GM18858 (cell line): ENCODE data around the gene PEG3.

ENCODE experiments used
- ATAC-seq: cut with Tn5 transposase; IDR thresholded peaks from one replicate; pipeline ENCODE4 v1.9.1; 2021; ENCODE audit not compliant: unreplicated experiment

The PEG3 gene

DNA sequence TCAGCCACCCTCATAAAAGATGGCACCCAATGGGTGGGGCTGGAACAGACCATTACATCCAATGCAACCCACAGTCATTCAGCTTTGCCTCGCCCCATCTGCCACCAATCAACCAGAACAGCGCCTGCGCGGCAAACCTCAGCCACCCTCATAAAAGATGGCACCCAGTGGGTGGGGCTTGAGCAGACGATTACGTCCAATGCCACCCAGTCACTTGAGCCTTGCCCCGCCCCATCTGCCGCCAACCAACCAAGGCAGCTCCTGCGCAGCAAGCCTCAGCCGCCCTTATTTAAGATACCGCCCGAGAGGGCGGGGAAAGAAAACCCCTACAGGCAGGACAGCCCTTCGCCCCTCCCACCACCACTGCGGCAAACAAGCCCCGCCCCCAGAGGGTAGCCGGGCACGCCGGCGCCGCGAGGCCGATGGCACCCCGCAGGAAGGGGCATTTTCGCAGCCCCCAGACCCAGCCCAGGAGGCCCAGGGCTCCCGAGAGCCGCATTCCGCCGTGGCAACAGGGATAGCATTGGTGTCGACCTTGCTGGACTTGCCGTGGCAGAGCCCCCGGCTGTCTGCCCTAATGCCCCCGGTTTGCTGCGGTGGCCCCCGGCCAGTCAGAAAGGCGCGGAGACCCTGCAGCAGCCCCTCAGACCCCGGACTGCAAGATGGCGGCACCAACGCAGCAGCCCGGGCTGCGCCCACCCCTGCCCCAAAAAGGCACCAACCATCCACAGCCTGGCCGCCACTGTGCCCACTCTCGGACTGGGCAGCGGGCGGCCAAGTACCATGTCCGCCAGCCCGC, 675 bp downstream of the PEG3 start:
- no peak for ATAC-seq

DNA sequence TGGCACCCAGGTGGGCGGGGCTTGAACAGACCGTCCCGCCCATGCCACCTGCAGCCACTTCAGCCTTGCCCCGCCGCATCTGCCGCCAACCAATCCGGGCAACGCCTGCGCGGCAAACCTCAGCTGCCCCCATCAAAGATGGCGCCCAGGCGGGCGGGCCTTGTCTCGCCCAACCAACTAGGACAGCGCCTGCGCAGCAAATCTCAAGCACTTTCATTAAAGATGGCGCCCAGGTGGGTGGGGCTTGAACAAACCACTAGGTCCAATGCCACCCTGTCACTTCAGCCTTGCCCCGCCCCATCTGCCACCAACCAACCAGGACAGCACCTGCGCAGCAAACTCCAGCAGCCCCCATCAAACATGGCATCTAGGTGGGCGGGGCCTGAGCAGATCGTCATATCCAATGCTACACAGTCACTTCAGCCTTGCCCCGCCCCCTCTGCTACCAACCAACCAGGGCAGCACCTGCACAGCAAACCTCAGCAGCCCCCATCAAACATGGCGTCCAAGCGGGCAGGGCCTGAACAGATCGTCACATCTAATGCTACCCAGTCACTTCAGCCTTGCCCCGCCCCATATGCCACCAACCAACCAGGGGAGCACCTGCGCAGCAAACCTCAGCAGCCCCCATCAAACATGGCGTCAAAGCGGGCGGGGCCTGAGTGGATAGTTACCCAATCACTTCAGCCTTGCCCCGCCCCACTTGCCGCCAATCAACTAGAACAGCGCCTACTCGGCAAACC, 1.4 kb downstream of the PEG3 start:
- no peak for ATAC-seq

DNA sequence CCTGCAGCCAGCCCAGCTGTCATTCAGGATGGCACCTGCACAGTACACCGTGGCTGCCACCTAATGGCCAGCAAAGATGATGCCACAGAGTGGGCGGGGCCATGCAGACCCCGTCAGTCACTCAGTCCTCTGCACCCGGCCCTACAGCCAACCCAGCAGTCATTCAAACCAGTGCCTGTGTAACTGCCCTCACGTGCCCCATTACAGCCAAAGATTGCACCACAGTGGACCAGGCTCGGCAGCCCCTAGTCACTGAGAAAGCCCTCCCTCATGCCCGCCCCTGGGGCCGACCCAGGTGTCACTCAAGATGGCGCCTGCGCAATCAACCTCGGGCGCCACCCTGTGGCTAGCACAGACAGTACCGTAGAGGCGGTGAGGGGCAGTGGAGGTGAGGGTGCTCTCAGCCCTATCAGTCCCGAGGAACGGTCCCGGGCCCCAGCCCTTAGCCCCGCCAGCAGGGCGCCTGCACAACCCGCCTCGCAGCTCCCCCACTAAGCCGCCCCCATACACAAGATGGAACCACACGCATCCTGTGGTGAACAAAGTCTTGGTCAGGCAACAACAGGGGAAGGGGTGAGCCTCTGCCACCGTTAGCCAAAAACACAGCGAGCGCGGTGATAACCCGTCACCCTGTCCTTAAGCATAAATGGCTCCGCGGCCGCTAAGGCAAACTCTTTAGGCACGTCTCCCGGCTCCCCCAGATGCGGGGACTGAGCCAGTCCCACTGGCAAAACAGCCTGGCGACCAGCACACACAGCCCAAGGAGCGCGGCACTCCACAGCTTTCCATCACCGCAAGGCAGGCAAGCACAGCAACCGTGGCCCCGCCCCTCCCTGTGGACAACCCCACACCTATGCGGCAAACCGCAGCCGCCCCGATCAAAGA, 2.3 kb downstream of the PEG3 start:
- ATAC-seq: no peak

DNA sequence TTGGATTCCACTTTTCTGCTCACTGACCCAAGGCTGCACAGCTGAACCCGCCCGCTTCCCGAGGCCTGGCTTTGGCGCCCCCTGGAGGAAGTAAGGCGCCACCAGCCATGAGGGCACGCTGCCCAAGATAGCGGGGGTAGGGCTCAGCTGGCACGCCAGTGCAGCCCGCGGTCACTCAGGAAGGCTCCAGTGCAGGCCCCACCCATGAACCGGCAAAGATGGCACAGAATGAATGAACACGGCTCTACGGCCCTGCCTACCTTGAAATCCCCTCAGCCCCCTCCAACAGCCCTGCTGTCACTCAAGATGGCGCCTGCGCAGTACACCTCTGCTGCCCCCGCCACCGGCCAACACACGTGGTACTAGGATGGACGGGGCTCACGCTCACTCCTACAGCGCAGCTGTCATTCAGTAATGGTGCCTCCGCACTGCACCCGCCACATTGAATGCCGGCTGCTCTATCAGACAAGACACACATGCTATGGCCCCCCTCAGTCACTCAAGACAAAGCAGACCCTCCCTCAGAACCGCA, 3.0 kb downstream of the PEG3 start:
- no peak for ATAC-seq

DNA sequence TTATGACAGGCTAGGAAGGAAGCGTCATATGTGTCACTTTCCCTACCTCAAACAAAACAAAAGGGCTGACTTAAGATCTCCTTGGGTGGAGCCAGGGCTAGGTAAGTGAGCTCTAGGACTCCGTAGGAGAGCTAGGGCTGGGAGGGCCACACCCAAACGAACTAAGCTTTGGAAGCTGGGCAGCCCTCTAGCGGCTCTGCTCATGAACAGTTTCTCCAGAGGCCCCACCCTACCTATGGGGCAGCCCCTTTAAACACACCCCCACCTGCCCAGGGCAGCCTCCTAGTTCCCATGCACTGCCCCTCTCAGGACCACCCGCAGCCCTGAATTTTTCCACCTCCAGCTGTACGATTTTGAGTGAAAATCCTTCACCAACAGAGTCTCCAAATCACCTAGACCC, 3.5 kb downstream of the PEG3 start:
- no peak for ATAC-seq

DNA sequence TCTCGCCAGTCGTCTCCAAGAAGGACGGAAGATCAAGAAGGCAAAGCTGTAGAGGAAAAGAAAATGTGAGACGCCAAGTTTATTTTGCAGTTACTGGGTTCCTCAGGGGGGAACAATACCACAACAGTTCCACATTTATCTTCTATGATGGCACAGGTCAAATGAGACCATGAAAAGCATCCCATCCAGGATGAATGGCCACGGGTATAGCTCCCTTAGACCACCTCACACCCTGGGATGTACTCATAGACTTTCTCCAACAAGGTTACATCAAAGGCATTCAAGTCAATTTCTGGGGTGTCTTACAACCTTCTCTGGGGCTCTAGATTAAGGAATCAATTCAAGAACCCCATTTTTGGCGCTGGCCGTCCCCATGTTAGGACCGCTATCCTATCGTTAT, 4.5 kb downstream of the PEG3 start:
- no peak for ATAC-seq

DNA sequence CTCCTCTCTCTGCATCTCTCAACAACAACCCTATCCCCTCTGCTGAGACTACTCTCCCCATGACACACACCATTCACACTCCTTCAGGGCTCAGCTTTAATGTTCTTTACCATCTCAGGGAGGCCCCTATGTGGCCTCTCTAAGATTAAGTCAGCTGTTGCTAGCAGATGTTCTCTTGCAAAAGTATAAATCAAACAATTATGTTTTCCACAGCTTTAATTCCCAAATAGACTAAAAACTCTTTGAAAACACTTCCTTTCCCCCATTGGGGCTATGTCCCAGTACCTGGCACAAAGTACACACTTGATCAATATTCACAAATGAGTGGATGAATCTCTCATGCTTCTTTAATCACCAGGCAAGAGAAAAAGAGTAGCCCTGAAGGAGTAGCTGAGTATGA, 5.1 kb downstream of the PEG3 start:
- ATAC-seq: no peak

DNA sequence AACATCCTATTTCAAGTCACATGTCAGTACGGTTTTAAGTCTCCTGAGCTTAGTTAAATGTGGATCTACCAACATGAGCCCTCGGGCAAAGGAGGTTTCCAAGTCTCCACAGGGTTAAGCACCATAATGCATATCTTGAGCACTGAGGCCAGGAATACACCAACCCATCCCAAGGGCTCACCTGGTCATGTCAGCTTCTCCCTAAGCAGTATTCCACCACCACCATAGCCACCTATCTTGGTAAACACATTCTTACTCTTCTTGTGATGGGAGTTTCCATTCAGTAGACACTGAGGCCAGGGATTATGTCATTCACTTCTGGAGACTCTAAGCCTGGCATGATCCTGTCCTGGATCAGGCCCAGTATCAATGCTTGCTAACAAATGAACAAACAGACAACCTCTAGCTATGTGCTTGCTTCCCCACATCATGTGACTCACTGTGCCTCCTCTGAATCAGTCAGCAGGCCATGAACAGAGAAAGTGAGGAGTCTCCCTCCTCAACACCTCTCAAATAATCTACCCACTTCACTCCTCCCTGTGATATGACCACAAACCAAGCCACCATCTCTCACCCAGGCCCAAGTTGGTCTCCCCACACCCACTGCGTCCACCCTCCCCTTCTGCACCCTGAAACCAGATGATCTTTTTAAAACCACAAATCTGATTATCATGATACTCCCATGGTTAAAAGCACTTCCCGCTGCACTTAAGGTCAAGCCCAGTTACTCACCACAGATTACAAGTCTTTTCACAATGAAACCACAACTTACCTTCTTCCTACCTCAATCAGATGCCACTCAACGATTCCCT, 5.8 kb downstream of the PEG3 start:
- ATAC-seq: no peak

DNA sequence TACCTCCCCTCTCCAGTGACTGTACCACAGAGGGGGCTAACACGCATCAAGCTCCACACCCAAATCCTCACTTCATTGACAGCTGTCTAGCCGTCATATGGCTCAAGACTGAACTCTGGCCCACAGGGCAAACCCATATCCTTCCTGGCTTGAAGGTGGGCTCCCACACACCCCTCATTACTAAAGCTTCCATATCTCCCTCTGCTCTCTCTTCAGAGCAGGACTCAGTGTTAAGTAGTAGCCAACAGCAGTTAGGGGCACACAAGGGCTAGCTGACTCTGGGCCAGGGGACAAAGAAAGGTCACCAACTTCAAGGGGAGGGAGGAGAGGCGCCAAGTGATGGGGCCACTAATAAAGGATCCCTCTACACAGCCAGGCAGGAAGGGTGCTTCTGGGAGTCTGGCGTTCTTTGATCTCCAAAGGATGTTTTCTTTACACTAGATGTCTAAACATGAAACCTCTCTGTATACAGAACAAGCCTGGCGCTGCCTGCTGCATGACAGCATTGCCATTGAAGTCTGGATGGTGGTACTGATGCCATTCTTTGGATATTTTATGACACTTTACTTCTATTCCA, 8.1 kb downstream of the PEG3 start:
- no peak for ATAC-seq

DNA sequence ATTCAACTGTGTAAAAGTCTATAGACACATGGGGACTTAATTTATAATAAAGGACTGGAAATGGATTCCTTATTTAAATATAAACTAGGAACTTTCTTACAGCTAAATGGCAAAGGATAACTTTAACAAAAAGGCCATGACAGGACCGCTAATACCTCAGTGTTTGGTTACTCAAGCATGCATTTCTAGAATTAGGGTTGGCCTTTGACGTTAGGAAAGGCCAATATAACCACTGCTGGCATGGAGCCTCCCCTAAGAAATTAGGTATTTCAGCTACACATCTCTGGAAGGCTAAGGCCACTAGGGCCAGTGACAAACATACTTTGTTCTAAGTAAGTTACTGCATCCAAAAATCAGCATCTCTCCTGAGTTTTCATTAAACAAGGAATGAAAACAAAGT, 9.3 kb downstream of the PEG3 start:
- no peak for ATAC-seq

DNA sequence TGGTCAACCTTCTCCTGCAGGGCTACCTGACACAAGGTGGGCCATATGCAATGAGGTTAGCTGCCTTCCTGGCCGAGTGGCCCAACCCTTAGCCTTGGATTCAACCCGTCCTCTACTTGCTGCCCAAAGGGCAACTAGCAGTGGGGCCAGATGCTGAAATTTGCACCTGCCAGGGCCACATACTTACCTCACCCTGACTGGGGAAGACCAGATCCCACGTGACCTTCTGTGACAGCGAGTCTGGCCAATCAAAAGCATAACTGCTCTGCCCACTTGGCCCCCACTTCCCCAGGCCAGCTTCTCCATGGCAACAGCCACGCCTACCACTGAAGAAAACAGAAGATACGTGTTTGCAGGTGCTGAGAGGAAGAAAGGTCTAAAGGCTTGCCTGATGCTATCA, 10.9 kb downstream of the PEG3 start:
- no peak for ATAC-seq

DNA sequence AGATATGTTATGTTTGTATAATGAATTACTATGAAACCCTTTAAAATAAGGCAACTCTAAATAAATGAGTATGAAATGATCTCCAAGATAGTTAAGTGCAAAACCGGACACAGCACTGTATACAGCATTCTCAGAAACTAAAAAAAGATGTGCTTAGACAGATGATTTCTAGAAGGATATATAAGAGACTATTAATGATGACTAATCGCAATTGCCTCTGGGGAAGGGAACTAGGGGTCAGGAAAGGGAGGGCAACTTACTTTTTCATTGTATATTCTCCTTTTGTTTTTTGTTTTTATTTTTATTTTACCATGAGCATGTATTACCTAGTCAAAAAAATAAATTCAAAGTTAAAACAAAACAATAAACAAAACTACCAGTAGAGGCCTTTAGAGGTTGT, 12.8 kb downstream of the PEG3 start:
- no peak for ATAC-seq

DNA sequence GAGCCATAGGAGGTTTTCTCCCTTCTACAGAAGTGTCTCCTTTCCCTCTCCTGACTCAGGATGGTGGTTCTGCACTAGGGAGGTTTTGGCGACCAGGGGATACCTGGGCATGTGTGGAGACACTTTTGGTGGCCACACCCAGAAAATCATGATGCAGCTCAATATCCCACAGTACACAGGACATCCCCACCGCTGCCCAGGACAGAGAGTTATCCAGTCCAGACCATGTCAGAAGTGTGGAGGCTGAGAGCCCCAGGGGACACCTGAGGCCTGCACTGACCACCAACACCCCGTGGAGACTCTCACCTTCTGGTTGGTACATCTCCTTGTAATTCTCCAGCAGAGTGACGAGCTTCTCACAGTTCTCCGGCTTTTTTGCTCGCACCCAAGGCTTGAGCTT, 16.6 kb downstream of the PEG3 start:
- ATAC-seq: no peak

DNA sequence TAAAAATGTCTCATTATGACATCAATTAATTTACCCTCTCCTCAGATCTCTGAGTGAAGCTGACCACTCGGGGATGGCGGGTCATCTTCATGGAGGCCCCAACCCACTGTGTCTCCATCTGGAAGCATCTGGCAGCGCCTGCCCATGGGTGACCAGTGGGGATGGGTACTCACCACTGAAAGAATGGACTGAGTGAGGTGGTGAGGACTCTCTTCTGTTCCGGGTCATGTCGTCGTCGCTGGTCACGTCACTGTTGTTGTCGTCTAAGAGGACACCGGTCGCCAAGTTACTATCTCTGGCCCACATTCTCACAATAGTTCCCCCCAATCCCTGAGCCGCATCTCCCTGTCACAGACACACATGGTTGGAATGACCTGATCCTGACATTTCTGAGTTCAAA, 17.1 kb downstream of the PEG3 start:
- no peak for ATAC-seq

DNA sequence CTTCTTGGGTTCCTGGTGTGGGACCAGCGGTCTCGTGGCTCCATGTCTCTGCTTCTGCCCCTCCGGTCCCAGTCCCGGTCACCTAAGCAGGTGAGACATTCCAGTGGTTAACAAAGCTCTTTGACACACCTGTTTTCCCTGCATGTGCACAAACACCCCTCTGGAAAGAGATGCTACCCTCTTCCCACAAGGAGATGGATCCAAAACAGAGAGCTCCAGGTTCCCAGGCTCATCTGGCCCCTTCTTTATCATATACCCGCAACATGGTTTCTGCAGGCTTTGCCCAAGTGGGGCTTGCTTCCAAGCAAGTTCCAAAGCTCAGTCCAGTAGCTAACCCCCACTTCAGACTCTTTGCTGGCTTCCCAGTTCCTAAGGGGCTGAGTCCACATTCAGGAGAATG, 17.8 kb downstream of the PEG3 start:
- no peak for ATAC-seq

DNA sequence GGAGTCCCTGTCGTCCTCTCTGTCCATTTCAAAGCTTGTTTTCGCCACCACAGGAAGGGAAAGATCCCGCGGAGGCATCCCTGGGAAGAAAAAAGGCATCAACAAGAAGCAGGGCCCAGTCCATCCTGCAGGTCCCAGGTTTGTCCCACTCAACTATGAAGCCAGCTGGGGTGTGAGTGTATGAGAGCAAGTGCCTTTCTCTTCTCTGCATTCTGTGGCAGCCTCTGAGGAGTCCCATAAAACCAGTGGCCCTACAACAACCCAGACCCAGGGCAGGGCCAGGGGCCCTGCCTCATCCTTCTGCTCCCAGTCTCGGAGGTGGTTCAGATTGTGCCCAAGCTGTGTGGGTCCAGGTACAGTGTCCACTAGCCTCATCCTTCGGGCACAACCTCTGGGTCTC, 18.9 kb downstream of the PEG3 start:
- no peak for ATAC-seq

DNA sequence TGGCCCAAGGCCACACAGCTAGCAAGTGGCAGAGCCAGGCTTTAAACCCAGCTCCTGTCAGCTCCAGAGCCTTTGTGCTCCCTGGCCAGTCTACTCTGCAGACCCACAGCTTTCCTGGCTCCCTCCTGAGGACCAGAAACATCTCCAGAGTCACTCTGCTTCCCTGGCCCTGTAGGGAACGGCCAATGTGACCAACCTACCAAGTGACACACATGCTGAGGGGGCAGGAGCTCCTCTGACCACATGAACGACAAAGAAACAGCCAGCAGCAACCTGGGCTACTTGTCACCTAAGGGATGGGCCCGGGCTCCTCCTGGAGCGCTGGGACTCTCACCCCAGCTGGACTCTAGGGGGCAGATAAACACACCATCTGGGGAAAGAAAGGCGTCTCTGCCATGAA, 19.3 kb downstream of the PEG3 start:
- ATAC-seq: no peak

DNA sequence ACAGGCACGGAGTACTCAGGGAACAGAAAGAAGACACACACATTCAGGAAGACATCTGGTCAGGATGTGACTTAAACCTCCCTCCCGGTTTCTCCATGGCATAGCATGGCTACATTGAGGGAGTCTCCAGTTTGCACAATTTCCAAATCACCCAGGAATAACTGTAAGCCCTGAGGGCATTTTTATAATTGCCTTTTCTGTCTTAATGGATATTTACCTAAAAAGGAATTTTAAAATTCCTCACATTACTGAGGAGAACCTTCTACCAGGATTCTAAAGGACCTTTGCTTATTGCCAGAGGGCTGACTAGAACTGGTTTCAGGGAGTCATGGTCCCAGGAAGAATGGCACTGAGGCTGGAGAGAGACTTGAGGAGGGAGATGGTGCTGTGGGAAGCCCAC, 21.4 kb downstream of the PEG3 start:
- no peak for ATAC-seq

DNA sequence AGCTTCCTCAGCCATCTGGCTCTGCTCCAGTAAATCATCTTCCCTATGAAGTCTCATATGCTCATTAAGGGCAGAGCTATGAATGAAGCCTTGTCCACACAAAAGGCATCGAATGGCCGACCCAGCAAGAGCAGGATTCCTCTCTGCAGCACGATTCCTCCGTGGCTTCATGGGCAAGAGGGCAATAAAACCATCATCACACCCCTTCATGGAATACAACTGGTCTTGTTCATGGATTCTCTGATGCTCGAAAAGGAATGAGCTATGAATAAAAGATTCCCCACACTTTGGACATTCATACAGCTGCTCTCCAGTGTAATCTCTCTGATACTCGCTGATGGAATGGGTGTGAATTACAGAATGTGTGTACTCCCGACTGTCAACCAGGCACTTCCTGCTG, 25.9 kb downstream of the PEG3 start:
- no peak for ATAC-seq

DNA sequence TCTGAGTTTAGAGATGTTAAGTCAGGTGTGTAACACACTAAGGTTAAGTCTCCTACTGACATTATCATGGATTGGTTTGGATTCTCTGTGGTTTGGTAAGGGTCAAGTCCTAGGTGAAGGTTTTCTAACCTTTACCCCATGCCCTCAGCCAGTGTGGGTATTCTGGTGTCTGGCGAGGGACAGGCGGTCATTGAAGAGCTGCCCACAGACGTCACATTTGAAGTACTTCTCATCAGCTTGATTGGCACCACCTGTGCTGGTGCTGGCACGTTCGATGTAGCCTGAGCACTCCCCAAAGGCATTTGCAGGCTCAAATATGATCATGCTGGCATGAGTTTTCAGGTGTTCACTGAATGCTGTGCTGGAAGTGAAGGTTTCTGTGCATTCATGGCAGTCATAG, 27.0 kb downstream of the PEG3 start:
- ATAC-seq: no peak
